HG03439 (cell line): Measurements from ENCODE around the gene CFL1.
A peak's percentile ranks its signal among the peaks of the same experiment; 100 is the strongest.
"Not testable (repeated sequence)": the region's sequence is repeated elsewhere in the genome, so short reads cannot be mapped to it uniquely, and the experiment has no call there.

Source experiments
- ATAC-seq: cut with Tn5 transposase; IDR thresholded peaks from one replicate; pipeline ENCODE4 v1.9.1; 2021; ENCODE audit warnings: mild to moderate bottlenecking, moderate library complexity; ENCODE audit not compliant: unreplicated experiment

The CFL1 gene

GRCh38 chr11:65857853-65858680 is at the start of gene CFL1:
Gene CFL1 (minus strand): TSS chr11:65858180. CDS start chr11:65858099, 81 bp downstream.
- peak; percentile 49 for ATAC-seq

- ATAC-seq = no peak
Measured at GRCh38 chr11:65906602-65907001, 48.6 kb upstream of the CFL1 start.

- ATAC-seq = no peak
Measured at GRCh38 chr11:65903715-65904114, 45.7 kb upstream of the CFL1 start.

GRCh38 chr11:65903068-65903481 is 45.1 kb upstream of the CFL1 start:
- ATAC-seq = no peak

GRCh38 chr11:65900899-65901180 is 42.9 kb upstream of the CFL1 start:
- ATAC-seq = no peak

GRCh38 chr11:65900125-65900898 is 42.3 kb upstream of the CFL1 start, which contains the start of gene FOSL1:
Gene FOSL1 (minus strand): TSS chr11:65900388. CDS start chr11:65900339, 49 bp downstream.
- peak; percentile 69 for ATAC-seq

- ATAC-seq = no peak
Measured at GRCh38 chr11:65899356-65900124, 41.6 kb upstream of the CFL1 start.

GRCh38 chr11:65898656-65899355 is 40.8 kb upstream of the CFL1 start:
- ATAC-seq = no peak

GRCh38 chr11:65897020-65897471 is 39.1 kb upstream of the CFL1 start:
- no peak for ATAC-seq

- no peak for ATAC-seq
Measured at GRCh38 chr11:65896034-65896999, 38.3 kb upstream of the CFL1 start.

GRCh38 chr11:65895482-65895981 is 37.6 kb upstream of the CFL1 start:
- ATAC-seq = no peak

GRCh38 chr11:65894034-65894591 is 36.1 kb upstream of the CFL1 start:
- no peak for ATAC-seq

GRCh38 chr11:65892661-65893317 is 34.8 kb upstream of the CFL1 start:
- ATAC-seq = no peak

- not testable (repeated sequence) for ATAC-seq
Measured at GRCh38 chr11:65892137-65892540, 34.2 kb upstream of the CFL1 start.

- no peak for ATAC-seq
Measured at GRCh38 chr11:65891219-65892136, 33.5 kb upstream of the CFL1 start.

GRCh38 chr11:65890324-65891218 is 32.6 kb upstream of the CFL1 start, which contains the start of gene CCDC85B:
Gene CCDC85B (plus strand): TSS chr11:65890673. CDS start chr11:65890784, 111 bp downstream.
- peak; percentile 55 for ATAC-seq
